Hepatocyte (in vitro differentiated cells): ENCODE measurements around the gene VPS51.

Experiments
- EZH2 ChIP-seq: fragments of 200-600 bp; sonication (generic); IDR thresholded peaks from 2 replicates; pipeline ENCODE4 v1.6.1; 2016; ENCODE audit warnings: antibody characterized with exemption, mild to moderate bottlenecking, borderline replicate concordance
- EZH2phosphoT487 ChIP-seq: fragments of 200-600 bp; sonication (generic); IDR thresholded peaks from one replicate; pipeline ENCODE4 v1.6.1; 2018; ENCODE audit warnings: antibody characterized with exemption, mild to moderate bottlenecking, low read depth, moderate library complexity; ENCODE audit not compliant: unreplicated experiment, severe bottlenecking
- TF ChIP-seq, protein P1 (sequence below): fragments of 200-600 bp; sonication (generic); IDR thresholded peaks from 2 replicates; pipeline ENCODE4 v1.5.1; 2016; ENCODE audit warnings: antibody characterized with exemption, mild to moderate bottlenecking; ENCODE audit not compliant: poor library complexity

DNA sequence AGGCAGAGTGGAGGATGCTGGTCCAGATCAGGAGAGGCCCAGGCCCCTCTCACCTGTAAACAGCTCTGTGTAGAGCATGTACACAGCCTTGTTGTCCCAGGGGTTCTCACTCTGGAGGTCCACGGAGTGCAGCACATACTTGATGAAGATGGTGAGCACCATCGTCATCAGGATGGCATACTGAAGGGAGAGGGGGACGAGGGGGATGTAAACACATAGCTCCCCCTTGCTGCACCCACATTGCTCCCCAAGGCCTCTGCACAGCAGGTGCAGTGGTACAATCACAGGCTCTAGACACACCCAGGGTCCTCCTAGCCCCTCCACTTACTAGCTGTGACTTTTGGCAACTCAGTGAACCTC lies 35.4 kb downstream of the VPS51 start:
- TF ChIP-seq, protein P1, sequence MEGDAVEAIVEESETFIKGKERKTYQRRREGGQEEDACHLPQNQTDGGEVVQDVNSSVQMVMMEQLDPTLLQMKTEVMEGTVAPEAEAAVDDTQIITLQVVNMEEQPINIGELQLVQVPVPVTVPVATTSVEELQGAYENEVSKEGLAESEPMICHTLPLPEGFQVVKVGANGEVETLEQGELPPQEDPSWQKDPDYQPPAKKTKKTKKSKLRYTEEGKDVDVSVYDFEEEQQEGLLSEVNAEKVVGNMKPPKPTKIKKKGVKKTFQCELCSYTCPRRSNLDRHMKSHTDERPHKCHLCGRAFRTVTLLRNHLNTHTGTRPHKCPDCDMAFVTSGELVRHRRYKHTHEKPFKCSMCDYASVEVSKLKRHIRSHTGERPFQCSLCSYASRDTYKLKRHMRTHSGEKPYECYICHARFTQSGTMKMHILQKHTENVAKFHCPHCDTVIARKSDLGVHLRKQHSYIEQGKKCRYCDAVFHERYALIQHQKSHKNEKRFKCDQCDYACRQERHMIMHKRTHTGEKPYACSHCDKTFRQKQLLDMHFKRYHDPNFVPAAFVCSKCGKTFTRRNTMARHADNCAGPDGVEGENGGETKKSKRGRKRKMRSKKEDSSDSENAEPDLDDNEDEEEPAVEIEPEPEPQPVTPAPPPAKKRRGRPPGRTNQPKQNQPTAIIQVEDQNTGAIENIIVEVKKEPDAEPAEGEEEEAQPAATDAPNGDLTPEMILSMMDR: no peak
- TF ChIP-seq EZH2phosphoT487: no peak
- no peak for TF ChIP-seq EZH2
